Coronary artery (tissue), 2 donors: ENCODE results near the gene EMX2.

Experiments
- DNase-seq: peaks from one replicate; pipeline ENCODE4 v3.0.0-alpha.2; 2017; ENCODE audit warnings: low spot score
- H3K27ac ChIP-seq, 2 donors: fragments of 200-600 bp; sonication (generic); one replicate each; pipeline ENCODE4 v1.5.1; 2016 to 2019
- H3K4me3 ChIP-seq: fragments of 200-600 bp; sonication (generic); 2 replicates; pipeline ENCODE4 v1.5.1; 2016; ENCODE audit warnings: mild to moderate bottlenecking, moderate library complexity
- CTCF ChIP-seq: fragments of 200-600 bp; sonication (generic); IDR thresholded peaks from one replicate; pipeline ENCODE4 v1.5.1; 2019; ENCODE audit warnings: antibody characterized with exemption

EMX2 gene

DNA sequence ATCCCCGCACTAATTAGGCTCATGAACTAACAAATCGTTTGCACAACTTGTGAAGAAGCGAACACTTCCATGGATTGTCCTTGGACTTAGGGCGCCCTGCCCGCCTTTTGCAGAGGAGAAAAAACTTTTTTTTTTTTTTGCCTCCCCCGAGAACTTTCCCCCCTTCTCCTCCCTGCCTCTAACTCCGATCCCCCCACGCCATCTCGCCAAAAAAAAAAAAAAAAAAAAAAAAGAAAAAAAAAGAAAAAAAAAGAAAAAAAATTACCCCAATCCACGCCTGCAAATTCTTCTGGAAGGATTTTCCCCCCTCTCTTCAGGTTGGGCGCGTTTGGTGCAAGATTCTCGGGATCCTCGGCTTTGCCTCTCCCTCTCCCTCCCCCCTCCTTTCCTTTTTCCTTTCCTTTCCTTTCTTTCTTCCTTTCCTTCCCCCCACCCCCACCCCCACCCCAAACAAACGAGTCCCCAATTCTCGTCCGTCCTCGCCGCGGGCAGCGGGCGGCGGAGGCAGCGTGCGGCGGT lies at the start of gene EMX2:
Gene EMX2 (plus strand): TSS at position 41 of the 519 bp plus-strand sequence. CDS start 522 bp downstream, outside the sequence.
- Histone ChIP-seq H3K27ac (peak within 1 kb of the TSS; percentile 52 to 72), H3K4me3 (peak within 1 kb of the TSS; percentile 63)
- no peak for DNase-seq
- TF ChIP-seq CTCF: no peak

DNA sequence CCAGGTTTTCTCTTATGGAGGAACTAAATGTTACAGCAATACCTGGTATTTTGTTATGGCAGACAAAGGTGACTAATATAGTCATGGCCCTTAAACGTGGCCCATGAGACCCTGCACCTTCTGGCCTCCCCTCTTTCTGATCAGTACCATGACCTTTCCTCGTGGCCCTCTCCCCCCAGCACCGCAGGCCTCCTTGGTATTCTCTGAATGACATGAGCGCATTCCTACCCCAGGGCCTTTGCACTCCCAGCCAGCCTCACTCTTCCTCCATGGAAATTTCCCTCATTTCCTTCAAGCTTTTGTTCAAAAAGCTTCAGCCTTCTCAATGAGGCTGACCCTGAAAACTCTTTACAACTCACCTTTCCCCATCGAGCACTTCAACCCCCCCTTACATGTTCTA lies 46.5 kb upstream of the EMX2 start:
- Histone ChIP-seq H3K27ac (no peak overlapping the region), H3K4me3 (no peak overlapping the region)
- no peak for DNase-seq
- no peak for TF ChIP-seq CTCF

GRCh38 chr10:117496616-117497028 lies 45.9 kb upstream of the EMX2 start:
- H3K4me3 ChIP-seq: no peak overlapping the region
- peak; percentile 78 for DNase-seq
- H3K27ac ChIP-seq: no peak overlapping the region
- TF ChIP-seq CTCF: peak; percentile 89

DNA sequence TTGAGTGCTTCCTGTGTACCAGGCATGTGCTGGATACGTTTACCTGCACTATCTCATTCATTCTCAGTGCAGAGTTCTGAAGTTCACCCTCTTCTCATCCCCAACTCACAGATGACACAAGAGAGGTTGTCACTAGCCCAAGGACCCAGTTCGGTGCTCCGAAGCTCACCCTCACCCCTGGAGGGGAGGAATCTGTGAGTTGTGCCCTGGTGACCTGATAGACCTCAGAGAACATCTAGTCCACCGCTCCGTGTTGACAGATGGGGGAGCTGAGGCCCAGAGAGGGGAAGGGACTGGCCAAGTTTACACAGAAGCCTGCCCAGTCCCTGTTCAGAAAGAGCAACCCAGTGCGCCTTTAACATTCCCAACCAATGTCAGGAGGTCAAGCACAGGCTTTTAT lies 44.8 kb upstream of the EMX2 start:
- H3K4me3 ChIP-seq: no peak overlapping the region
- DNase-seq: no peak
- no peak for TF ChIP-seq CTCF
- no peak overlapping the region for H3K27ac ChIP-seq

DNA sequence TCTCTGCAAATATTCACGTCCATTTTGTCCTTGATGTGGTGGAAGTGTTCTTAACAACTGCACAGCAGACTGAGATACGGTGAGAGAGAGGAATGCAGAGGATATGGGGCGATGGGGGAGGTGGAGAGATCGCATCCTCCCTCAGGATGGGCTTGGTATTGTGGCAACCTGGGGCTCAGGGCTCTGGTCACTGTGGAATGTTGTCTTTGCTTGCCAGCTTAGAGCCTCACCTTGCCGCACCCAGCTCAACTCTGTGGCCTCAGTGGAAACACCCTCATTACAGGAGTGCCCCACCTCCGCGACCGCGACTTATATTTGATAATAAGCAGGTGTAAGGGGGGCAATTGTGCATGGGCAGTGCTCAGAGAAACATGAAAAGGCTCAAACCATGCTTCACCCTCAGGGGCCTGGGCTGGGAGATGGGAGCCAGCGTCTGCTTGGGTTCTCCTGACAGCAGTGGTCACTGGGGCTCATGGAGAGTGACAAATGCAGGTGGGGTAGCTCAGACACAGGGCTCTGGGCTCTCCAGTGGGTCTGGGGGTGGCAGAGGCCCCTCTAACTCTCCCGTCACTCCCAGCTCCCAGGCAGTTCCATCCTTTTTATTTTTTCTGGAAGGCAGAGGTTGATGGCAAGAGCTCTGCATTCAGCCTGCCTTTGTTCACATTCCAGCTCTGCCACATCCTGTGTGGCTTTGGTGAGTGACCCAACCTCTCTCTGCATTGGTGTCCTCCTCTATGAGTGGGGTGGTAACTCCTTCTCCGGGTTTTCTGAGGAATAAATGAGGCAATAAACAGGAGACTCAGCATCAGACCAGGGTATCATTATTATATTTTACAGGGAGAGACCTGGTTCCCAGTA lies 43.1 kb upstream of the EMX2 start:
- H3K27ac ChIP-seq: no peak overlapping the region
- DNase-seq: no peak

GRCh38 chr10:117500456-117500855 lies 42.1 kb upstream of the EMX2 start:
- no peak for TF ChIP-seq CTCF
- no peak for DNase-seq
- H3K4me3 ChIP-seq: no peak overlapping the region
- no peak overlapping the region for H3K27ac ChIP-seq

More for the DNA sequence above, 43.1 kb upstream of the EMX2 start:
- H3K4me3 ChIP-seq: no peak overlapping the region
- no peak for TF ChIP-seq CTCF
